ENCODE data around the gene TNNC2. TPM values are rescaled to one million over a fixed set of nuclear protein-coding genes. Genes with fewer than 3 reads are reported as not detected.

TNNC2 gene
- total RNA-seq, 2 experiments from 2014 or later, result not detected

DNA sequence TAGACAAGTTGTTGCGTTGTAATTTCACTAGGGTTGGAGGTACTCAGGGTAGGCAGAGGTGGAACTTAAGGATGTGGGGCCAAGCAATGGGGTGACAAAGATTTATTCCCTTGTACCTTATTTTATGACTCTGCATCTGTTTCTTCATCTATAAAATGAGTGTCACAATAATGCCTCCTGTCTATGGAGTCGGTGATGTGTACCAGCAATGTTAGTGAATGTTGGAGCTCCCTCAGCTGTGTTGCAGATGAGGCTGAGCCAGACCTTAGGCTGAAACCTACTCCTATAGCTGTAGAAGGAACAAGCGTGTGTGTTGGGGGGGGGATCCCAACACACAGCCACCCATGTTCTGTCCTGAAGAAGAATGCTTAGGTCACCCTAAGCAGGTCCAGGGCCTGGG lies 10.2 kb downstream of the TNNC2 start:
- Mint-ChIP-seq H3K27ac (no peak overlapping the region), H3K27me3 (peaks cover 4% of the 10 kb centered on the region), H3K36me3 (ENCODE audit: low read depth) (peaks cover 30% of the 10 kb centered on the region), H3K4me1 (ENCODE audit: low read depth) (peaks cover 12% of the 10 kb centered on the region), H3K4me3 (no peak overlapping the region), H3K9me3 (no peaks in the 10 kb centered on the region)
- CTCF ChIA-PET, result interaction anchor here (0.7 to 2.4 kb wide), 2 partner anchors 12 to 18 kb away, joined by 3 to 8 read pairs; no protein-coding TSS in a partner anchor
- ATAC-seq, result no peak
- TF ChIP-seq, protein P1, sequence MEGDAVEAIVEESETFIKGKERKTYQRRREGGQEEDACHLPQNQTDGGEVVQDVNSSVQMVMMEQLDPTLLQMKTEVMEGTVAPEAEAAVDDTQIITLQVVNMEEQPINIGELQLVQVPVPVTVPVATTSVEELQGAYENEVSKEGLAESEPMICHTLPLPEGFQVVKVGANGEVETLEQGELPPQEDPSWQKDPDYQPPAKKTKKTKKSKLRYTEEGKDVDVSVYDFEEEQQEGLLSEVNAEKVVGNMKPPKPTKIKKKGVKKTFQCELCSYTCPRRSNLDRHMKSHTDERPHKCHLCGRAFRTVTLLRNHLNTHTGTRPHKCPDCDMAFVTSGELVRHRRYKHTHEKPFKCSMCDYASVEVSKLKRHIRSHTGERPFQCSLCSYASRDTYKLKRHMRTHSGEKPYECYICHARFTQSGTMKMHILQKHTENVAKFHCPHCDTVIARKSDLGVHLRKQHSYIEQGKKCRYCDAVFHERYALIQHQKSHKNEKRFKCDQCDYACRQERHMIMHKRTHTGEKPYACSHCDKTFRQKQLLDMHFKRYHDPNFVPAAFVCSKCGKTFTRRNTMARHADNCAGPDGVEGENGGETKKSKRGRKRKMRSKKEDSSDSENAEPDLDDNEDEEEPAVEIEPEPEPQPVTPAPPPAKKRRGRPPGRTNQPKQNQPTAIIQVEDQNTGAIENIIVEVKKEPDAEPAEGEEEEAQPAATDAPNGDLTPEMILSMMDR (IDR thresholded peaks at IDR 0.05), result no peak
- intact Hi-C loops (cut with micrococcal nuclease), result no loop called here
- no peak for DNase-seq
- POLR2A ChIA-PET, result interaction anchor here (1.2 to 1.3 kb wide), 4 partner anchors 10 to 152 kb away, joined by 3 to 5 read pairs (median 4); partner anchors contain the start of gene SNX21

DNA sequence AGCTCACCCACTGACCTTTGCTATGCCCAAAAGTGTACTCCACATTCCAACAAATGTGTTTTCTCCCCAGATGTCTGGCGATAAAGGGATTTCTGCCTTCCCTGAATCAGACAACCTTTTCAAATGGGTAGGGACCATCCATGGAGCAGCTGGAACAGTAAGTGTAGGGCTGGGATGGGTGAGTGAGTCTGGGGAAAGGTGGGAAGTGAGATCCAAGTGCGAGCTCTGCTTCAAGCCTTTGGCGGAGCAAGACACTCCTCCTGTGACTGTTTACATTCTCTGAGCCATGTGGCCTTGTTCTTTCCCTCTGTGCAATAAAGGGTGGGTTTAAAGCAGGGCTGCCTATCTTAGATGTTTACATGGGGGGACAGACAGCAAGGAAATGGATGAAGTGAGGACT lies 12.8 kb downstream of the TNNC2 start:
- no peak for DNase-seq
- Mint-ChIP-seq H3K36me3 (ENCODE audit: low read depth) (peaks cover 46% of the 10 kb centered on the region), H3K9me3 (no peaks in the 10 kb centered on the region), H3K27ac (no peak overlapping the region), H3K4me1 (ENCODE audit: low read depth) (peaks cover 16% of the 10 kb centered on the region), H3K4me3 (no peak overlapping the region), H3K27me3 (no peaks in the 10 kb centered on the region)
- TF ChIP-seq, protein P1 (IDR thresholded peaks at IDR 0.05), result no peak
- POLR2A ChIA-PET, result interaction anchor here (0.5 to 3.3 kb wide), 10 partner anchors 9 to 203 kb away, joined by 3 to 17 read pairs (median 7); partner anchors contain the start of genes ACOT8, CTSA, NEURL2 and ZNF335
- CTCF ChIA-PET, result interaction anchor here (1.4 to 2.8 kb wide), 2 partner anchors 15 to 38 kb away, joined by 3 to 10 read pairs; no protein-coding TSS in a partner anchor
- intact Hi-C loops (cut with micrococcal nuclease), result loop anchor here (5.0 kb wide), 1 partner anchor 43 kb away; the partner anchor contains the start of genes ACOT8 and ZSWIM3
- no peak for ATAC-seq

DNA sequence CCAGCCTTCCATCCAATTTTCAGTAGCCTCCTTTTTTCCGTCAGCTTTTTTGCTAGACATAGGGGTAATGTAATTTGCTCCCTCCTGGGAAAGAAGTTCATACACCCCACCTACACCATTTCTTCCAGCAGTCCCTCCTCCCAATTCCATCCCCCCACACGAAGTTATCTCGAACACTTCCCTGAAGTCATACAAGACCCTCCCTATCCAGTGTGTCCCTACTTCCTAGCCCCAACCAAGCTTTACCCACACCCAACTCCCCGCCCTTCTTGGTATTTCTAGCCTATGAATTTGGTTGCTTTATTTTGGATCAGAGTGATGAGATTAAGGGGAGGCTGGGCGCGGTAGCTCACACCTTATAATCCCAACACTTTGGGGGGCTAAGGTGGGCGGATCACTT lies 13.6 kb downstream of the TNNC2 start:
- ChIA-PET POLR2A (interaction anchor here (0.6 to 3.3 kb wide), 22 partner anchors 9 to 205 kb away, joined by 3 to 17 read pairs (median 4); partner anchors contain the start of genes ACOT8, CTSA, DNTTIP1 and NEURL2), CTCF (interaction anchor here (1.0 to 2.8 kb wide), 5 partner anchors 10 to 173 kb away, joined by 3 to 10 read pairs (median 5); no protein-coding TSS in a partner anchor)
- Mint-ChIP-seq H3K4me1 (ENCODE audit: low read depth) (peaks cover 16% of the 10 kb centered on the region), H3K9me3 (no peaks in the 10 kb centered on the region), H3K4me3 (peak overlapping the region; percentile 98), H3K27me3 (no peaks in the 10 kb centered on the region), H3K27ac (peak overlapping the region; percentile 83), H3K36me3 (ENCODE audit: low read depth) (peaks cover 51% of the 10 kb centered on the region)
- intact Hi-C loops (cut with micrococcal nuclease), result loop anchor here (5.0 kb wide), 1 partner anchor 44 kb away; the partner anchor contains the start of genes ACOT8 and ZSWIM3
- TF ChIP-seq, protein P1 (IDR thresholded peaks at IDR 0.05), result no peak
- DNase-seq (no peak), ATAC-seq (no peak)

DNA sequence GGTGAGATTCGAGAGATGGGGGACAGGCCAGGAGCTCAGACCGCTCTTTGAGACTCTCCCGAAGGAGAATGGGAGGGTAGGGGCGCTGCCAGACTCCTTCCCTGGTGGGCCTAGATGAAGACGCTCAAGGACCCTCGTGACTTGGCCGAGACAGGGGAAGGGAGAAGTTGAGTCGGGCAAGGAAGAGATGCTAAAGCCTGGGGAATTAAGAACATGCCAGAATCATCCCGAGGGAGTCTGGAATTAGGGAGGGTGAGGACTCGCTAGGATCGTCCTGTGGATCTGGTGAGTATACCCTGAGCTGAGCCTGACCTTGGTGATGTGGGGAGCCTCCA lies 14.1 kb downstream of the TNNC2 start:
- ATAC-seq (no peak), DNase-seq (no peak)
- H3K4me3 Mint-ChIP-seq, result peak overlapping the region; percentile 98
- H3K36me3 Mint-ChIP-seq (ENCODE audit: low read depth), result peaks cover 53% of the 10 kb centered on the region
- intact Hi-C loops (cut with micrococcal nuclease), result loop anchor here (5.0 kb wide), 1 partner anchor 44 kb away; the partner anchor contains the start of genes ACOT8 and ZSWIM3
- no peaks in the 10 kb centered on the region for H3K27me3 Mint-ChIP-seq
- peaks cover 16% of the 10 kb centered on the region for H3K4me1 Mint-ChIP-seq (ENCODE audit: low read depth)
- H3K27ac Mint-ChIP-seq, result peak overlapping the region; percentile 83
- TF ChIP-seq, protein P1 (IDR thresholded peaks at IDR 0.05), result no peak
- ChIA-PET CTCF (interaction anchor here (1.0 to 2.8 kb wide), 6 partner anchors 9 to 174 kb away, joined by 3 to 10 read pairs (median 6); no protein-coding TSS in a partner anchor), POLR2A (interaction anchor here (0.6 to 3.3 kb wide), 23 partner anchors 8 to 159 kb away, joined by 3 to 17 read pairs (median 4); partner anchors contain the start of genes ACOT8, CTSA, DNTTIP1 and NEURL2)
- no peaks in the 10 kb centered on the region for H3K9me3 Mint-ChIP-seq
